Liver (tissue), 9 donors: ENCODE measurements around the gene CHST1. TPM values are rescaled to one million over a fixed set of nuclear protein-coding genes. Genes with fewer than 3 reads are reported as not detected.

Experiments used
- DNase-seq: peaks from one replicate; pipeline ENCODE4 v3.0.0-alpha.2; 2017; ENCODE audit warnings: low spot score
- H3K27ac ChIP-seq, 2 donors: one replicate each; pipeline ENCODE4 v1.7.0; 2013; ENCODE audit warnings: inconsistent platforms in 2 of 2, low read length in 2 of 2, control low read depth in 1 of 2, low read depth in 1 of 2, mild to moderate bottlenecking in 1 of 2
- H3K27me3 ChIP-seq, 4 donors: one replicate each; pipeline versions ENCODE4 v1.6.1 to v1.7.0; 2013; ENCODE audit warnings: low read length in 3 of 4, inconsistent platforms in 1 of 4, mild to moderate bottlenecking in 1 of 4, moderate library complexity in 1 of 4; ENCODE audit not compliant: control insufficient read depth in 4 of 4, insufficient read depth in 4 of 4
- H3K36me3 ChIP-seq, 4 donors: one replicate each; pipeline versions ENCODE4 v1.6.1 to v1.7.0; 2013; ENCODE audit warnings: low read length in 3 of 4, mild to moderate bottlenecking in 3 of 4, low read depth in 1 of 4, moderate library complexity in 1 of 4; ENCODE audit not compliant: control insufficient read depth in 4 of 4, insufficient read depth in 3 of 4
- H3K4me1 ChIP-seq, 4 donors: one replicate each; pipeline versions ENCODE4 v1.6.1 to v1.7.0; 2013; ENCODE audit warnings: low read length in 3 of 4, mild to moderate bottlenecking in 3 of 4, moderate library complexity in 1 of 4; ENCODE audit not compliant: control insufficient read depth in 4 of 4, insufficient read depth in 4 of 4
- H3K4me3 ChIP-seq, 3 donors: one replicate each; pipeline versions ENCODE4 v1.6.1 to v1.7.0; 2013; ENCODE audit warnings: low read length in 3 of 3, control low read depth in 1 of 3, low read depth in 1 of 3, mild to moderate bottlenecking in 1 of 3
- H3K9ac ChIP-seq, 2 donors: one replicate each; pipeline ENCODE4 v1.7.0; 2013; ENCODE audit warnings: low read length in 2 of 2, mild to moderate bottlenecking in 2 of 2, moderate library complexity in 2 of 2, control low read depth in 1 of 2, low read depth in 1 of 2
- H3K9me3 ChIP-seq, 4 donors: one replicate each; pipeline versions ENCODE4 v1.6.1 to v1.7.0; 2013; ENCODE audit warnings: low read length in 3 of 4; ENCODE audit not compliant: control insufficient read depth in 4 of 4
- EGR1 ChIP-seq, 2 donors: IDR thresholded peaks; 2 replicates each; pipeline ENCODE4 v1.6.1; 2016 to 2018; ENCODE audit warnings: antibody characterized with exemption in 2 of 2, low read depth in 2 of 2
- FOXA1 ChIP-seq: IDR thresholded peaks from 2 replicates; pipeline ENCODE4 v1.6.1; 2016; ENCODE audit warnings: antibody characterized with exemption
- GABPA ChIP-seq, 2 donors: IDR thresholded peaks in 1 of 2; conservative IDR thresholded peaks in 1 of 2; 2 replicates each; pipeline ENCODE4 v1.6.1; 2016; ENCODE audit warnings: antibody characterized with exemption in 2 of 2, mild to moderate bottlenecking in 1 of 2, moderate library complexity in 1 of 2
- JUND ChIP-seq, 2 donors: IDR thresholded peaks; 2 replicates each; pipeline ENCODE4 v1.6.1; 2016; ENCODE audit warnings: antibody characterized with exemption in 2 of 2
- RAD21 ChIP-seq, 2 donors: IDR thresholded peaks; 2 replicates each; pipeline ENCODE4 v1.6.1; 2016; ENCODE audit warnings: antibody characterized with exemption in 2 of 2, mild to moderate bottlenecking in 2 of 2
- RXRA ChIP-seq, 2 donors: IDR thresholded peaks; 2 replicates each; pipeline ENCODE4 v1.6.1; 2017 to 2018; ENCODE audit warnings: antibody characterized with exemption in 2 of 2, mild to moderate bottlenecking in 1 of 2
- SP1 ChIP-seq: IDR thresholded peaks from 2 replicates; pipeline ENCODE4 v1.6.1; 2018; ENCODE audit warnings: antibody characterized with exemption, mild to moderate bottlenecking
- TAF1 ChIP-seq: conservative IDR thresholded peaks from 2 replicates; pipeline ENCODE4 v1.6.1; 2016; ENCODE audit warnings: antibody characterized with exemption, mild to moderate bottlenecking
- YY1 ChIP-seq: IDR thresholded peaks from 2 replicates; pipeline ENCODE4 v1.6.1; 2016; ENCODE audit warnings: antibody characterized with exemption, mild to moderate bottlenecking
- WGBS: extraction: QIAGEN DNeasy Blood & Tissue Kit; methylation state at CpG from one replicate; pipeline ENCODE4 v1.1.7; 2013; 5-methylcytosine and 5-hydroxymethylcytosine counted together
- polyA plus RNA-seq, 2 donors: library from polyadenylated mRNA; stranded (reverse) in 1 of 2; unstranded in 1 of 2; fragments of 200-250 nt in 1 of 2; fragments of >200 nt in 1 of 2; fragmentation: Nextera tagmentation in 1 of 2; extraction: Ambion mirVana in 1 of 2; gene quantifications; one replicate each; pipeline versions ENCODE4 v1.2.1 to v1.2.3, GENCODE V29; 2013 to 2015
- total RNA-seq, 2 donors: library from RNA; depleted of rRNA; stranded (reverse); fragments of >200 nt; gene quantifications; one replicate each; pipeline ENCODE4 v1.2.3, GENCODE V29; 2014
- TF ChIP-seq, protein P1 (sequence below): IDR thresholded peaks from 2 replicates; pipeline ENCODE4 v1.6.1; 2016; ENCODE audit warnings: antibody characterized with exemption
- TF ChIP-seq, protein P2 (sequence below): fragments of 150-350 bp; IDR thresholded peaks from 2 replicates; pipeline ENCODE4 v1.5.1; 2017; ENCODE audit warnings: improper control_type of control experiment, low read depth, low read length; ENCODE audit not compliant: missing input control
- TF ChIP-seq, protein P3 (sequence below): IDR thresholded peaks from 2 replicates; pipeline ENCODE4 v1.6.1; 2016; ENCODE audit warnings: antibody characterized with exemption
- TF ChIP-seq, protein P4 (sequence below): IDR thresholded peaks from 2 replicates; pipeline ENCODE4 v1.6.1; 2016; ENCODE audit warnings: antibody characterized with exemption, mild to moderate bottlenecking
- TF ChIP-seq, protein P5 (sequence below): IDR thresholded peaks from 2 replicates; pipeline ENCODE4 v1.6.1; 2016; ENCODE audit warnings: antibody characterized with exemption
- donor health status: healthy.
- donor health status: healthy.
- donor health status: healthy.
- donor health status: healthy.
- donor health status: healthy.

The CHST1 gene
- total and polyA plus RNA-seq, 4 donors: 0.23 to 0.81 (median 0.45) TPM

DNA sequence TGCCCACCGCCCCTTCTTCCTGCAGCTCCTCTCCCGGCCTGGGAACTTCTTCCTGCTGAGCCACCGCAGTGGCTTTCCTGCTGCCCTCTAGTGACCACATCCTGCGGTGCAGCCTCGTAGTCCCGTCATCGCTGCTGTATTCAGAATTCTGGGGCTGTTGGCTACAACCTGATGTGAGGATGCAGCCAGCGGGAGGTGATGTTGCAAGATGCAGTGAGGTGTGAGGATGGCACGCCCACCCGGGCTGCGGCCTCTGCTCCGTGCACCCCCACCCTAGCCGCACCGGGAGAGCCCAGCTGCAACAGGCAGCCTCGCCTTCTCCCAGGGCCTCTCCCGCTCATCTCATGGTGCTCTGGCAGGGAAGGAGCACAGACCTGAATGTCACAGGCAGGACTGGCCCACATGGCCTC lies 10.1 kb downstream of the CHST1 start:
- Histone ChIP-seq H3K27ac (no peak overlapping the region), H3K4me1 (peaks cover 0 to 1% (median 0%) of the 10 kb centered on the region in 4 donors), H3K9ac (no peak overlapping the region), H3K4me3 (no peak overlapping the region), H3K9me3 (no peaks in the 10 kb centered on the region), H3K27me3 (peaks cover 0 to 2% (median 0%) of the 10 kb centered on the region in 4 donors), H3K36me3 (no peaks in the 10 kb centered on the region)
- peak; percentile 84 to 96 for TF ChIP-seq RAD21 (IDR thresholded peaks at IDR 0.05)
- TF ChIP-seq, protein P1, sequence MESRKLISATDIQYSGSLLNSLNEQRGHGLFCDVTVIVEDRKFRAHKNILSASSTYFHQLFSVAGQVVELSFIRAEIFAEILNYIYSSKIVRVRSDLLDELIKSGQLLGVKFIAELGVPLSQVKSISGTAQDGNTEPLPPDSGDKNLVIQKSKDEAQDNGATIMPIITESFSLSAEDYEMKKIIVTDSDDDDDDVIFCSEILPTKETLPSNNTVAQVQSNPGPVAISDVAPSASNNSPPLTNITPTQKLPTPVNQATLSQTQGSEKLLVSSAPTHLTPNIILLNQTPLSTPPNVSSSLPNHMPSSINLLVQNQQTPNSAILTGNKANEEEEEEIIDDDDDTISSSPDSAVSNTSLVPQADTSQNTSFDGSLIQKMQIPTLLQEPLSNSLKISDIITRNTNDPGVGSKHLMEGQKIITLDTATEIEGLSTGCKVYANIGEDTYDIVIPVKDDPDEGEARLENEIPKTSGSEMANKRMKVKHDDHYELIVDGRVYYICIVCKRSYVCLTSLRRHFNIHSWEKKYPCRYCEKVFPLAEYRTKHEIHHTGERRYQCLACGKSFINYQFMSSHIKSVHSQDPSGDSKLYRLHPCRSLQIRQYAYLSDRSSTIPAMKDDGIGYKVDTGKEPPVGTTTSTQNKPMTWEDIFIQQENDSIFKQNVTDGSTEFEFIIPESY: no peak
- no peak for TF ChIP-seq SP1
- TF ChIP-seq, protein P2, sequence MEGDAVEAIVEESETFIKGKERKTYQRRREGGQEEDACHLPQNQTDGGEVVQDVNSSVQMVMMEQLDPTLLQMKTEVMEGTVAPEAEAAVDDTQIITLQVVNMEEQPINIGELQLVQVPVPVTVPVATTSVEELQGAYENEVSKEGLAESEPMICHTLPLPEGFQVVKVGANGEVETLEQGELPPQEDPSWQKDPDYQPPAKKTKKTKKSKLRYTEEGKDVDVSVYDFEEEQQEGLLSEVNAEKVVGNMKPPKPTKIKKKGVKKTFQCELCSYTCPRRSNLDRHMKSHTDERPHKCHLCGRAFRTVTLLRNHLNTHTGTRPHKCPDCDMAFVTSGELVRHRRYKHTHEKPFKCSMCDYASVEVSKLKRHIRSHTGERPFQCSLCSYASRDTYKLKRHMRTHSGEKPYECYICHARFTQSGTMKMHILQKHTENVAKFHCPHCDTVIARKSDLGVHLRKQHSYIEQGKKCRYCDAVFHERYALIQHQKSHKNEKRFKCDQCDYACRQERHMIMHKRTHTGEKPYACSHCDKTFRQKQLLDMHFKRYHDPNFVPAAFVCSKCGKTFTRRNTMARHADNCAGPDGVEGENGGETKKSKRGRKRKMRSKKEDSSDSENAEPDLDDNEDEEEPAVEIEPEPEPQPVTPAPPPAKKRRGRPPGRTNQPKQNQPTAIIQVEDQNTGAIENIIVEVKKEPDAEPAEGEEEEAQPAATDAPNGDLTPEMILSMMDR: peak; percentile 92
- no peak for TF ChIP-seq TAF1
- no peak for TF ChIP-seq GABPA (IDR thresholded peaks at IDR 0.05 in 1 of 2, conservative IDR thresholded peaks at IDR 0.05 in 1 of 2)
- 15% methylated on average over 16 of the region's 16 CpGs for WGBS
- DNase-seq: peak; percentile 77

DNA sequence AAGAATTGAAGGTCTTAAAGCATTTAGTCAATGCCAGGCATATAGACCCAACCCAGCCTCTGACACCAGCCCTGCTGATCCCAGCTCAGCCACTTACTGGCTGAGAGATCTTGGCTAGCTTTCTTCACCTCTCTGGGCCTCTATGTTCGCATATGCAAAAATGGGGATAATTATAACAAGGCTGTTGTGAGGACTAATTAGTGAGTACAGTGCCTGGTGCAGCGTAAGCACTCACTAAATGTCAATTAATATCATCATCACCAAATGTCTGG lies 10.5 kb downstream of the CHST1 start:
- Histone ChIP-seq H3K4me3 (no peak overlapping the region), H3K36me3 (no peaks in the 10 kb centered on the region), H3K9ac (no peak overlapping the region), H3K27me3 (no peaks in the 10 kb centered on the region), H3K9me3 (no peaks in the 10 kb centered on the region), H3K27ac (no peak overlapping the region), H3K4me1 (peaks cover 0 to 1% (median 0%) of the 10 kb centered on the region in 4 donors)
- TF ChIP-seq SP1: no peak
- no peak for TF ChIP-seq FOXA1
- TF ChIP-seq EGR1 (IDR thresholded peaks at IDR 0.05; ENCODE audit: low read depth in 2 of 2): no peak
- TF ChIP-seq RXRA (IDR thresholded peaks at IDR 0.05): no peak
- TF ChIP-seq, protein P3, sequence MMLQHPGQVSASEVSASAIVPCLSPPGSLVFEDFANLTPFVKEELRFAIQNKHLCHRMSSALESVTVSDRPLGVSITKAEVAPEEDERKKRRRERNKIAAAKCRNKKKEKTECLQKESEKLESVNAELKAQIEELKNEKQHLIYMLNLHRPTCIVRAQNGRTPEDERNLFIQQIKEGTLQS: no peak
- TF ChIP-seq, protein P1: no peak
- WGBS: 60% methylated on average over 2 of the region's 2 CpGs
- DNase-seq: no peak

DNA sequence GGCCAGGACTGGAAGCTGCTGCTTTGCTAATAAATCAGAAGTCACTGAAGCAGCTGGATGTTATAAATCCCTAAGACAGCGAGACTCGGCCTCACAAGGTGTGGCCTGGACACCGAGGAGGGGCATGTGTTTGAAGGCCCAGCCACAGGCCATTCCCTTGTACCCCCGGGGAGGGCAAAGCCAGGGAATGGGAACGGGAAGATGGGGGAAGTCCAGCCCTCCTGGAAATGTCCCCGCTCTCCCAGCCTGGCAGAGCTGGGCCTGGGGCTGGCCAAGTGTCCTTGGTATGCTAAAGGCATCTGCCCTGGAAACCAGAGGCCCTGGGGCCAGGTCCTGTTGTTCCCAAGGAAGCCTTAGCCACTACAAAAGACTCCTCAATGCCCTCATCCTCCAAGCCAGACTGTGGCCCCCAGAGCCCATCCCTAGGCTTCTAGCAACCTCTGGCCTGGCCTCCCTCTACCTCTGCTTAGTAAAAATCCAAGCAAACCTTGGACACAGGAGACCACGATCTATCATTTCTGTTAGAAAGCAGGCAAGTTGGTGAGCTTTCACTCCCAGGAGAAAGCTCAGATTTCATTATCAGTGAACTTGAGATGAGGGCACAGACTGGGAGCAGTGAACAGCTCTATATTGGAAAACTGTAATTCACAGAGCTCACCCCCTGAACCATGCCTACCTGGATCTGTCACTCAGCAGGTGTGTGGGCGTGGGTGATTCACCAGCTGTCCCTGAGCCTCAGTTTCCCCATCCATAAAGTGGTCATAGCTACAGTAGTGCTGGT lies 11.0 kb downstream of the CHST1 start:
- H3K9ac ChIP-seq: no peak overlapping the region
- TF ChIP-seq, protein P4, sequence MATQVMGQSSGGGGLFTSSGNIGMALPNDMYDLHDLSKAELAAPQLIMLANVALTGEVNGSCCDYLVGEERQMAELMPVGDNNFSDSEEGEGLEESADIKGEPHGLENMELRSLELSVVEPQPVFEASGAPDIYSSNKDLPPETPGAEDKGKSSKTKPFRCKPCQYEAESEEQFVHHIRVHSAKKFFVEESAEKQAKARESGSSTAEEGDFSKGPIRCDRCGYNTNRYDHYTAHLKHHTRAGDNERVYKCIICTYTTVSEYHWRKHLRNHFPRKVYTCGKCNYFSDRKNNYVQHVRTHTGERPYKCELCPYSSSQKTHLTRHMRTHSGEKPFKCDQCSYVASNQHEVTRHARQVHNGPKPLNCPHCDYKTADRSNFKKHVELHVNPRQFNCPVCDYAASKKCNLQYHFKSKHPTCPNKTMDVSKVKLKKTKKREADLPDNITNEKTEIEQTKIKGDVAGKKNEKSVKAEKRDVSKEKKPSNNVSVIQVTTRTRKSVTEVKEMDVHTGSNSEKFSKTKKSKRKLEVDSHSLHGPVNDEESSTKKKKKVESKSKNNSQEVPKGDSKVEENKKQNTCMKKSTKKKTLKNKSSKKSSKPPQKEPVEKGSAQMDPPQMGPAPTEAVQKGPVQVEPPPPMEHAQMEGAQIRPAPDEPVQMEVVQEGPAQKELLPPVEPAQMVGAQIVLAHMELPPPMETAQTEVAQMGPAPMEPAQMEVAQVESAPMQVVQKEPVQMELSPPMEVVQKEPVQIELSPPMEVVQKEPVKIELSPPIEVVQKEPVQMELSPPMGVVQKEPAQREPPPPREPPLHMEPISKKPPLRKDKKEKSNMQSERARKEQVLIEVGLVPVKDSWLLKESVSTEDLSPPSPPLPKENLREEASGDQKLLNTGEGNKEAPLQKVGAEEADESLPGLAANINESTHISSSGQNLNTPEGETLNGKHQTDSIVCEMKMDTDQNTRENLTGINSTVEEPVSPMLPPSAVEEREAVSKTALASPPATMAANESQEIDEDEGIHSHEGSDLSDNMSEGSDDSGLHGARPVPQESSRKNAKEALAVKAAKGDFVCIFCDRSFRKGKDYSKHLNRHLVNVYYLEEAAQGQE: no peak
- TF ChIP-seq FOXA1: no peak
- TF ChIP-seq, protein P3: no peak
- TF ChIP-seq, protein P5, sequence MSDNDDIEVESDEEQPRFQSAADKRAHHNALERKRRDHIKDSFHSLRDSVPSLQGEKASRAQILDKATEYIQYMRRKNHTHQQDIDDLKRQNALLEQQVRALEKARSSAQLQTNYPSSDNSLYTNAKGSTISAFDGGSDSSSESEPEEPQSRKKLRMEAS: no peak
- no peak for TF ChIP-seq YY1
- TF ChIP-seq JUND (IDR thresholded peaks at IDR 0.05): no peak
- H3K4me1 ChIP-seq: peaks cover 0 to 1% (median 0%) of the 10 kb centered on the region in 4 donors
- no peaks in the 10 kb centered on the region for H3K9me3 ChIP-seq
- H3K36me3 ChIP-seq: no peaks in the 10 kb centered on the region
- DNase-seq: no peak
- H3K27ac ChIP-seq: no peak overlapping the region
- 68% methylated on average over 8 of the region's 8 CpGs for WGBS
- H3K4me3 ChIP-seq: no peak overlapping the region
- no peaks in the 10 kb centered on the region for H3K27me3 ChIP-seq
